Keratinocyte (primary cell): ENCODE data around the gene ASIC1. TPM values are rescaled to one million over a fixed set of nuclear protein-coding genes. Genes with fewer than 3 reads are reported as not detected.

Source experiments
- DNase-seq: peaks from one replicate; pipeline ENCODE4 v3.0.0-alpha.2; 2011; ENCODE audit warnings: low read depth, missing footprints, low spot score
- FAIRE-seq: peaks from 2 replicates; lab custom pipeline; 2011; peaks lifted over from hg19 to GRCh38; lab: Jason Lieb, UNC
- H2AFZ ChIP-seq: 2 replicates; pipeline ENCODE4 v1.6.0; 2012; ENCODE audit warnings: low read length, control low read depth, inconsistent platforms; ENCODE audit not compliant: control insufficient read depth
- H3K27ac ChIP-seq: 2 replicates; pipeline ENCODE4 v1.5.1; 2011; ENCODE audit warnings: low read length; ENCODE audit not compliant: control insufficient read depth, insufficient read depth
- H3K27me3 ChIP-seq: 3 replicates; pipeline ENCODE4 v1.6.0; 2011; ENCODE audit warnings: low read length; ENCODE audit not compliant: control insufficient read depth, insufficient read depth; ENCODE audit errors: extremely low read depth
- H3K36me3 ChIP-seq, 2 experiments: 2 replicates in 1 of 2; 3 replicates in 1 of 2; pipeline ENCODE4 v1.5.1; 2011; ENCODE audit warnings: low read length in 2 of 2, mild to moderate bottlenecking in 1 of 2; ENCODE audit not compliant: control insufficient read depth in 2 of 2, insufficient read depth in 2 of 2; ENCODE audit errors: extremely low read depth in 1 of 2
- H3K4me1 ChIP-seq: 3 replicates; pipeline ENCODE4 v1.5.1; 2011; ENCODE audit warnings: low read length; ENCODE audit not compliant: control insufficient read depth, insufficient read depth; ENCODE audit errors: extremely low read depth
- H3K4me2 ChIP-seq: 3 replicates; pipeline ENCODE4 v1.6.0; 2011; ENCODE audit warnings: low read depth, low read length; ENCODE audit not compliant: control insufficient read depth, insufficient read depth; ENCODE audit errors: extremely low read depth
- H3K4me3 ChIP-seq, 3 experiments: fragments of 200-600 bp in 1 of 3; sonication (generic) in 1 of 3; 2 replicates in 2 of 3; 3 replicates in 1 of 3; pipeline ENCODE4 v1.5.1; 2011 to 2016; ENCODE audit warnings: low read length in 3 of 3, mild to moderate bottlenecking in 3 of 3, control low read depth in 2 of 3, inconsistent platforms in 1 of 3, low read depth in 1 of 3, mixed read lengths in 1 of 3, mixed run types in 1 of 3, moderate library complexity in 1 of 3; ENCODE audit not compliant: control insufficient read depth in 2 of 3, insufficient read depth in 2 of 3; ENCODE audit errors: extremely low read depth in 1 of 3
- H3K79me2 ChIP-seq: 2 replicates; pipeline ENCODE4 v1.6.0; 2012; ENCODE audit warnings: low read length; ENCODE audit not compliant: control insufficient read depth, insufficient read depth
- H3K9ac ChIP-seq: 3 replicates; pipeline ENCODE4 v1.6.0; 2011; ENCODE audit warnings: low read length; ENCODE audit not compliant: control insufficient read depth, insufficient read depth; ENCODE audit errors: extremely low read depth
- H3K9me1 ChIP-seq: 3 replicates; pipeline ENCODE4 v1.6.0; 2011; ENCODE audit warnings: low read length; ENCODE audit not compliant: control insufficient read depth, insufficient read depth; ENCODE audit errors: extremely low read depth
- H3K9me3 ChIP-seq: 2 replicates; pipeline ENCODE4 v1.5.1; 2012; ENCODE audit warnings: low read depth, low read length; ENCODE audit not compliant: control insufficient read depth
- H4K20me1 ChIP-seq: 3 replicates; pipeline ENCODE4 v1.6.0; 2011; ENCODE audit warnings: low read length; ENCODE audit not compliant: control insufficient read depth, insufficient read depth; ENCODE audit errors: extremely low read depth
- CTCF ChIP-seq, 3 experiments: IDR thresholded peaks in 1 of 3; conservative IDR thresholded peaks in 1 of 3; optimal IDR thresholded peaks in 1 of 3; 2 replicates in 2 of 3; 3 replicates in 1 of 3; pipeline versions ENCODE3 to v1.5.1; 2011; ENCODE audit warnings: low read length in 3 of 3, mild to moderate bottlenecking in 3 of 3, moderate library complexity in 2 of 3, control low read depth in 1 of 3, inconsistent platforms in 1 of 3; ENCODE audit not compliant: insufficient read depth in 2 of 3; ENCODE audit errors: extremely low read depth in 1 of 3
- EZH2 ChIP-seq: IDR thresholded peaks from one replicate; pipeline ENCODE4 v1.6.1; 2012; ENCODE audit warnings: inconsistent platforms, mild to moderate bottlenecking, low read length, moderate library complexity
- dilution Hi-C: fragments of 300-500 bp; cut with MboI; formaldehyde crosslinking; loops from one replicate; pipeline ENCODE4 v1.7.0; 2020; ENCODE audit warnings: low sequenced_read_pairs; ENCODE audit not compliant: extremely low pct_ligation_motif_present
- polyA plus RNA-seq, 5 experiments: library from polyadenylated mRNA; depleted of rRNA in 3 of 5; stranded (reverse) in 3 of 5; stranded (forward) in 1 of 5; unstranded in 1 of 5; fragments of >200 nt; gene quantifications; 1 replicate in 1 of 5; 2 replicates in 3 of 5; 3 replicates in 1 of 5; pipeline versions ENCODE4 v1.2.1 to v1.2.3, GENCODE V29; 2011 to 2012; ENCODE audit warnings: missing spikeins in 2 of 5, low read depth in 1 of 5, low replicate concordance in 1 of 5

Gene ASIC1
- polyA plus RNA-seq, 1 donor (not counting 4 experiments of a cell fraction or from before 2014, with no cell fraction given): 5.7 TPM

- no peak for FAIRE-seq
Measured at GRCh38 chr12:50102131-50102531, 44.7 kb downstream of the ASIC1 start.

GRCh38 chr12:50102646-50103309 is 45.4 kb downstream of the ASIC1 start:
- Histone ChIP-seq H3K27me3 (no peaks in the 10 kb centered on the region), H3K4me1 (peaks cover 18% of the 10 kb centered on the region), H4K20me1 (no peaks in the 10 kb centered on the region), H3K36me3 (peaks cover 19 to 29% of the 10 kb centered on the region in 2 experiments), H3K4me3 (no peak overlapping the region), H3K27ac (no peak overlapping the region), H3K4me2 (no peak overlapping the region), H3K9ac (no peak overlapping the region), H3K79me2 (no peaks in the 10 kb centered on the region), H2AFZ (no peak overlapping the region), H3K9me1 (no peaks in the 10 kb centered on the region), H3K9me3 (no peaks in the 10 kb centered on the region)
- FAIRE-seq: no peak
- TF ChIP-seq CTCF (optimal IDR thresholded peaks at IDR 0.05 in 1 of 3, IDR thresholded peaks at IDR 0.05 in 1 of 3, conservative IDR thresholded peaks at IDR 0.05 in 1 of 3; ENCODE audit: extremely low read depth in 1 of 3, insufficient read depth in 2 of 3, low read length in 3 of 3) (no peak), EZH2 (no peak)
- DNase-seq: no peak
- dilution Hi-C loops: no loop called here

More at GRCh38 chr12:50102131-50102531, 44.7 kb downstream of the ASIC1 start:
- no peak for DNase-seq
- Histone ChIP-seq H2AFZ (no peak overlapping the region), H3K4me1 (peaks cover 18% of the 10 kb centered on the region), H3K79me2 (no peaks in the 10 kb centered on the region), H3K36me3 (peaks cover 19 to 29% of the 10 kb centered on the region in 2 experiments), H3K9ac (no peak overlapping the region), H3K27me3 (no peaks in the 10 kb centered on the region), H3K27ac (no peak overlapping the region), H3K4me2 (no peak overlapping the region), H3K9me1 (no peaks in the 10 kb centered on the region), H3K9me3 (no peaks in the 10 kb centered on the region), H4K20me1 (no peaks in the 10 kb centered on the region), H3K4me3 (no peak overlapping the region)
- dilution Hi-C loops: no loop called here
- TF ChIP-seq CTCF (optimal IDR thresholded peaks at IDR 0.05 in 1 of 3, IDR thresholded peaks at IDR 0.05 in 1 of 3, conservative IDR thresholded peaks at IDR 0.05 in 1 of 3; ENCODE audit: extremely low read depth in 1 of 3, insufficient read depth in 2 of 3, low read length in 3 of 3): no peak
- no peak for TF ChIP-seq EZH2
